H1 (cell line): ENCODE data around the gene UMOD. TPM values are rescaled to one million over a fixed set of nuclear protein-coding genes. Genes with fewer than 3 reads are reported as not detected.

Source experiments
- BRCA1 ChIP-seq: IDR thresholded peaks from 2 replicates; pipeline ENCODE4 v1.6.1; 2012; ENCODE audit warnings: low read depth, low read length, improper control_type of control experiment
- KDM5A ChIP-seq: fragments of 200-600 bp; IDR thresholded peaks from 2 replicates; pipeline ENCODE4 v1.7.1; 2012; ENCODE audit warnings: mild to moderate bottlenecking, low read length, inconsistent platforms, mixed read lengths
- NRF1 ChIP-seq: IDR thresholded peaks from 2 replicates; pipeline ENCODE4 v1.6.1; 2011; ENCODE audit warnings: mild to moderate bottlenecking, low read depth, low read length, improper control_type of control experiment
- SIRT6 ChIP-seq: IDR thresholded peaks from one replicate; pipeline ENCODE4 v1.7.1; 2012; ENCODE audit warnings: low read length, inconsistent platforms
- TAF7 ChIP-seq: optimal IDR thresholded peaks from 2 replicates; pipeline ENCODE3; 2011; ENCODE audit warnings: low read depth, mild to moderate bottlenecking, inconsistent platforms, low read length, moderate library complexity, borderline replicate concordance
- polyA plus RNA-seq, 7 experiments: library from polyadenylated mRNA; depleted of rRNA in 3 of 7; stranded (reverse) in 5 of 7; unstranded in 2 of 7; fragments of >200 nt in 5 of 7; fragments of 200-250 nt in 2 of 7; gene quantifications; 1 replicate in 5 of 7; 2 replicates in 1 of 7; 4 replicates in 1 of 7; pipeline versions ENCODE4 v1.2.1 to v1.2.3, GENCODE V29; 2011 to 2013; ENCODE audit warnings: missing spikeins in 2 of 7, mixed read lengths in 2 of 7
- total RNA-seq: library from RNA; stranded (reverse); fragmentation: NEBNext Ultra II Directional; extraction: Animal tissue kit (Norgen Biotek cat#: 25700); gene quantifications from 2 replicates; pipeline ENCODE4 v1.2.1, GENCODE V29; 2021
- TF ChIP-seq, protein P1 (sequence below): IDR thresholded peaks from 2 replicates; pipeline ENCODE4 v1.6.1; 2012; ENCODE audit warnings: inconsistent platforms

UMOD gene
- total and polyA plus RNA-seq, 2 of the 8 experiments (the other 6 are each of a cell fraction or from before 2014, with no cell fraction given): not detected

DNA sequence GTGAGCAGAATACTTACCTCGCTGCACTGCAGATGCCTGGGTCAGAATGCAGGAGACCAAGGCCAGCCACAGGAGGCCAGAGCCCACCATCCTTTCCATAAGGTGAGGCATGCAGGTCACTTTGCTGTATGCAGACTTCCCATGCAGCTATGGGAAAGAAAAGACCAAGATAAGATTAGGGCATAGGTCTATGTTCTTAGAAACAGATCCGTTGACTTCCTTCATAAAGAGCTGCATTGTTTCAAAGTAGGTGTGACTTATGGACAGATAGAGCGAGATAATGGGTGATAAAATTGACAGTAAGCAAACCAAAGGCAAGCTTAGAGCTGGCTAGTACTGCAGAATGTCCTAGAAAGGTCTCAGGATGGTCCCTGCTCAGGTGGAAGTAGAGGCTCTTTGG is 26.2 kb downstream of the UMOD start (continued):
- TF ChIP-seq KDM5A (no peak), NRF1 (no peak), TAF7 (no peak), SIRT6 (no peak), BRCA1 (no peak)
- TF ChIP-seq, protein P1, sequence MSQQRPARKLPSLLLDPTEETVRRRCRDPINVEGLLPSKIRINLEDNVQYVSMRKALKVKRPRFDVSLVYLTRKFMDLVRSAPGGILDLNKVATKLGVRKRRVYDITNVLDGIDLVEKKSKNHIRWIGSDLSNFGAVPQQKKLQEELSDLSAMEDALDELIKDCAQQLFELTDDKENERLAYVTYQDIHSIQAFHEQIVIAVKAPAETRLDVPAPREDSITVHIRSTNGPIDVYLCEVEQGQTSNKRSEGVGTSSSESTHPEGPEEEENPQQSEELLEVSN: no peak
